ENCODE data around the gene PDE2A. TPM values are rescaled to one million over a fixed set of nuclear protein-coding genes. Genes with fewer than 3 reads are reported as not detected.

The PDE2A gene
- total and polyA plus RNA-seq, 8 donors = 8.4 to 13.8 (median 11.2) TPM

DNA sequence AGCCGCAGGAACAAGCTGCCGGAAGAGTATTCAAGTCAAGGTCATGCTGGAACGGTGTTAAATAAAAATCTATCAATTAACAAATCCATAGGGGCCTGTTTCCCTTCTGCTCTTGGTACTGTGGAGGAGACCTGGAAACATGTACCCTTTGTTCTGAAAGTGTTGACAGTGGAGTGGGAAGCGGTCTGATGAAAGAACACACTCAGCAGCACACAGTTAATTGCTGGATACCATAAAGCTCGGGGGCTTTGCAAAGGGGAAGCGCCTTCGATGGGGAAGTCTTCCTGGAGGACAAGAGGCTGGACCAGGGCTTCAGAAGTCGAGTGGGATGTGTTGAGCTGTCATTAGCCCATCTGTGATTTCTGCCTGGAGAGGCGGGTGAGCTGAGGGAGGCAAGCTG is 127.4 kb downstream of the PDE2A start:
- TF ChIP-seq, protein P1, sequence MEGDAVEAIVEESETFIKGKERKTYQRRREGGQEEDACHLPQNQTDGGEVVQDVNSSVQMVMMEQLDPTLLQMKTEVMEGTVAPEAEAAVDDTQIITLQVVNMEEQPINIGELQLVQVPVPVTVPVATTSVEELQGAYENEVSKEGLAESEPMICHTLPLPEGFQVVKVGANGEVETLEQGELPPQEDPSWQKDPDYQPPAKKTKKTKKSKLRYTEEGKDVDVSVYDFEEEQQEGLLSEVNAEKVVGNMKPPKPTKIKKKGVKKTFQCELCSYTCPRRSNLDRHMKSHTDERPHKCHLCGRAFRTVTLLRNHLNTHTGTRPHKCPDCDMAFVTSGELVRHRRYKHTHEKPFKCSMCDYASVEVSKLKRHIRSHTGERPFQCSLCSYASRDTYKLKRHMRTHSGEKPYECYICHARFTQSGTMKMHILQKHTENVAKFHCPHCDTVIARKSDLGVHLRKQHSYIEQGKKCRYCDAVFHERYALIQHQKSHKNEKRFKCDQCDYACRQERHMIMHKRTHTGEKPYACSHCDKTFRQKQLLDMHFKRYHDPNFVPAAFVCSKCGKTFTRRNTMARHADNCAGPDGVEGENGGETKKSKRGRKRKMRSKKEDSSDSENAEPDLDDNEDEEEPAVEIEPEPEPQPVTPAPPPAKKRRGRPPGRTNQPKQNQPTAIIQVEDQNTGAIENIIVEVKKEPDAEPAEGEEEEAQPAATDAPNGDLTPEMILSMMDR (IDR thresholded peaks at IDR 0.05) = no peak
- Histone ChIP-seq H3K9me3 (no peaks in the 10 kb centered on the region), H3K4me3 (no peak overlapping the region), H3K27ac (no peak overlapping the region), H3K27me3 (peaks cover 0 to 20% of the 10 kb centered on the region in 2 donors), H3K36me3 (no peaks in the 10 kb centered on the region), H3K4me1 (no peaks in the 10 kb centered on the region)
- no peak for DNase-seq
- no peak for ATAC-seq
- intact Hi-C loops (cut with DNase I) = no loop called here

DNA sequence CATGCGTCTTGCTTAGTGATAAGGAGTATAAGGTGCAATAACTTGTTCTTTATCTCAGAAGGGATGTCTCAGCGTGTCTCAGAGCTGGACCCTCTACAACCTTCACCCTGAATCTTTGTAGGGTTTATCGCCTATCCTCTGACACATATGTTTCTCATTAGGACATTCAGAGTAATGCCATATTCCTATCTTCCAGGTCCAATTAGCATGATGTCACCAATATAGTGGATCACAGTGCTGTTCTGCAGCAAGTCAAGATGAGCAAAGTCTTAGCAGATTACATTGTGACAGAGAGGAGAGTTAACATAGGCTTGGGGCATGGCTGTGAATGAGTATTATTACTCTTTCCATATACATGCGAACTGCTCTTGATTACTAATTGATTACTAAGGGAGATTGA is 129.6 kb downstream of the PDE2A start:
- DNase-seq (no peak), ATAC-seq (no peak)
- H3K27me3 ChIP-seq = peaks cover 0 to 21% of the 10 kb centered on the region in 2 donors
- no peaks in the 10 kb centered on the region for H3K4me1 ChIP-seq
- H3K36me3 ChIP-seq = no peaks in the 10 kb centered on the region
- TF ChIP-seq, protein P1 (IDR thresholded peaks at IDR 0.05) = no peak
- no peaks in the 10 kb centered on the region for H3K9me3 ChIP-seq
- H3K4me3 ChIP-seq = no peak overlapping the region
- H3K27ac ChIP-seq = no peak overlapping the region
- intact Hi-C loops (cut with DNase I) = no loop called here

DNA sequence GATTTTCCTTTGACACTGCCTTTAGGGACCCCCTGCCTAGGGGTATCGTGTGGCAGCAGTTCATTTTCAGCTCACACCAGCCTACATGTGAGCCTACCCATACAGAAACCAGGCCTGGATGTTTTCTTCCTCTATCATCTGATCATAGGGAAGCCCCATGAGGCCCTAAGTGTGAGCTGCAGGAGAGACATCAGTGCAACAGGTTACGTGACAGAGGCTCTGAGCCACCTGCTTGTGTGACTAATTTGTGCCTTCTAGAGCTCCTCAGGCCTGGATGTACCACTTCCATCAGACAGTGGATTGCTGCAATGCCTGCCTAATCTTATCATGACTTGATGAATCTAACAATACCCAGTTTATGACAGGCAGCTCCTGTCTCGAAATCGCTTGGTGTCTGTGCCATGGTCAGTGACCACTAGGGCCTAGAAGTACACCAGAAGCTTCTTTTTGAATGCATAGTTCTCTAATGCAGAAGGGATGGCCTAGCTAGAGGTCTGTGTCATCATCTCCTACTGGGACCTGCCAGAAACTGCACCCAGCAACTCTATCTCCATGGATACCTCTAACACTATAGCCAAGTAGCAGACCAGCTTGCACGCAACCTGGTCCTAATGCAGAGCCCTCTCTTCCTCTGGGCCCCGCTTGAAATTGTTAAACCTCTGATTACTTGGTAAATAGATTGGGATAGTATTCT is 130.2 kb downstream of the PDE2A start:
- TF ChIP-seq, protein P1 (IDR thresholded peaks at IDR 0.05) = no peak
- no peaks in the 10 kb centered on the region for H3K36me3 ChIP-seq
- intact Hi-C loops (cut with DNase I) = no loop called here
- no peak overlapping the region for H3K27ac ChIP-seq
- no peaks in the 10 kb centered on the region for H3K4me1 ChIP-seq
- DNase-seq (no peak), ATAC-seq (no peak)
- peaks cover 0 to 21% of the 10 kb centered on the region in 2 donors for H3K27me3 ChIP-seq
- H3K4me3 ChIP-seq = no peak overlapping the region
- no peaks in the 10 kb centered on the region for H3K9me3 ChIP-seq

DNA sequence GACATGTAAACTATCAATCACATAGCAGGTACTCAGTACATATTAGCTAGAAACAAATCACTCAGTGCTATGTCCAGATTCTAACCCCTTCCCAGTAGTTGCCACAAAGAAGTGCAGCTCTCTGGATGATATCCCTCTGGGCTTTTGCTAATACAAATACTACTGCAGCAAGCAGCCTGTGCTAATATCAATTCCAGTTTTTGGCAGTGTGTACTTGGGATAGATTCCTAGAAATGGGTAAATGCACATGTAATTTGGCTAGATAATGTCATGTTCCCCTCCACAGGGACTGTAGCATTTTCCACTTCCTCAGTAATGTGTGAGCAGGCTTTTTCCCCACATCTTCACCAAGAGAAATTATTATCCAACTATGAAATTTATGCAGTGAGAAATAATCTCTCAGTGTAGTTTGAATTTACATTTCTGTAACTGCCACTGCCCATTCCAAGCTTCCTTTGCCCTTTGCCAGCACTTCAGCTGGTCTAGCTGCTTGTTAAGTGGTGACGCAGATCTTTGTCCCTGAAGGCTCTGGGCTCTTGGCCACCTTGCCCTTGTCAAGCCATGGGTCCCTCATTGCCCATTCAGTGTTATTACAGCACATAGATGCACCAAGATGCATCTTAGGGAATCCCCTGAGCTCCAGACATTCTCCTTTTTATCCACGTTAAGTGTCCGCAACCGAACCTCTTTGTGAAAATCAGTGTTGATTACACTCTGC is 132.8 kb downstream of the PDE2A start:
- TF ChIP-seq, protein P1 (IDR thresholded peaks at IDR 0.05) = no peak
- ATAC-seq = no peak
- Histone ChIP-seq H3K27me3 (peaks cover 0 to 21% of the 10 kb centered on the region in 2 donors), H3K4me1 (no peaks in the 10 kb centered on the region), H3K36me3 (no peaks in the 10 kb centered on the region), H3K27ac (no peak overlapping the region), H3K4me3 (no peak overlapping the region), H3K9me3 (no peaks in the 10 kb centered on the region)
- intact Hi-C loops (cut with DNase I) = no loop called here
- no peak for DNase-seq

DNA sequence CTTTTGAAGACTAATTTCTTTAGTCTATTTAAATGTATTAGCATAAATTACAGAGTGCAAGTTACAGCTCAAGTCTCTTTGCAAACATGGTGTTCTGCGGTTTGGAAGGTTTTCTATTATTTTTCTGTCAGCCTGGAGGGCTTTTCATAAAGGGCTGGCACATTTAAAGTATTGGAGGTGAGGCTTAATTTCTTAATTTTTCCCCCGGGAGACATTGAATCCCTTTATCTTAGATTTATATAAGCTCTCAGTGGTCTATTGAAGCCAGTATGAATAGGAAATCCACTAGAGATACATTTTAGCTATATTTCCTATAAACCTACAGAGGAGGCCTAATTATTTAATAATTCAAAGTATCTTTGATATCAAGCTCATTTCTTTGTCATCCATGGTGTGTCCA is 137.2 kb downstream of the PDE2A start:
- H3K9me3 ChIP-seq = no peaks in the 10 kb centered on the region
- no peak overlapping the region for H3K27ac ChIP-seq
- H3K27me3 ChIP-seq = peaks cover 3% of the 10 kb centered on the region in 2 donors
- H3K4me3 ChIP-seq = no peak overlapping the region
- DNase-seq (no peak), ATAC-seq (no peak)
- TF ChIP-seq, protein P1 (IDR thresholded peaks at IDR 0.05) = no peak
- no peaks in the 10 kb centered on the region for H3K36me3 ChIP-seq
- intact Hi-C loops (cut with DNase I) = no loop called here
- H3K4me1 ChIP-seq = no peaks in the 10 kb centered on the region

Measured in left lung (tissue), 10 donors.